Activated CD8-positive, alpha-beta memory T cell treated with anti-CD3 and anti-CD28 coated beads, Interleukin-2, amount 50 U/mL, for 4 hours (primary cell): Measurements from ENCODE around the gene CDAN1.
"Not testable (repeated sequence)": the region's sequence is repeated elsewhere in the genome, so short reads cannot be mapped to it uniquely, and the experiment has no call there.

Experiments used
- DNase-seq: peaks from one replicate; pipeline ENCODE4 v3.0.0-alpha.2; 2020

CDAN1 gene

GRCh38 chr15:42704492-42704926, 32.4 kb downstream of the CDAN1 start:
- peak; percentile 56 for DNase-seq

DNA sequence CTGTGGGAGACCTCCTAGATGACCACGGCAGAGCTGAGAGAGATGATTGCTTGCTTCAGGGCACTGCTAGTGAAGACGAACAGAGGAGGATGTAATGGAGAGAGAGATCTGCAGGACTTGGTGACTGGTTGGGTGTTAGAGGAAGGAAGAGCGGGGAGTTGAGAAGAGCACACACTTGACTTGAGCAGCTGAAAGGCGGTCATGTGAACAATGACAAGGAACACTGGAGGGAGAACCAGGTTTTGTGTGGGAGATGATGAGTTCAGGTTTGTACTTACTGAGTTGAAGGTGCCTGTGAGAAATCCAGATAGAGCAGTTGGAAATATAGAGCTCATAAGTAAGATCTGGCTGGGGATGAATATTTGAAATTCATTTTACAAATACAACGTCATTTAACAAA, 40.3 kb downstream of the CDAN1 start:
- DNase-seq = no peak

DNA sequence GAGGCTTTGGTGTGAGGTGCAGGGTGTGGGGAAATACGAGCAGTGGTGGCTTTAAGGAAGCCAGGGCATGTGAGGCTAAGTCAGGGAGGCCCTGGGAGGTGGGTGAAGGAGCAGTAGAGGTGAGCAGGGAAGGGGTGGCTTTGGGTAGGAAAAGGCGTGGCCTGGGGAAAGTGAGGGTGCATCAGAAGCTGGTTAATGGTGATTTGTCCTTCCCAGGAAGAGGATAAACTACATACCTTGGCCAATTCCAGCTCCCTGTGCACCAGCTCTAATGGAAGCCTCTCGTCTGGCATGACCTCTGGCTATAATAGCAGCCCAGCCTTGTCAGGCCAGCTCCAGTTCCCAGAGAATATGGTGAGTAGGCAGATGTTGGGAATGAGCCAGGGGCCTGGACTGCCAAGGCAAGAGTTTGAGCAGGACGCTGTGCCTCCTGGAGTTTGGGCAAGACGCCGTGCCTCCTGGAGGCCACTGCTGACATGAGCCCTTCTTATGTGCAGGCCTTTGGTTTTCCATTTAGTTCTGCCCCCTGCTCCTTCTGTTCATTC, 41.3 kb downstream of the CDAN1 start:
- DNase-seq = no peak

DNA sequence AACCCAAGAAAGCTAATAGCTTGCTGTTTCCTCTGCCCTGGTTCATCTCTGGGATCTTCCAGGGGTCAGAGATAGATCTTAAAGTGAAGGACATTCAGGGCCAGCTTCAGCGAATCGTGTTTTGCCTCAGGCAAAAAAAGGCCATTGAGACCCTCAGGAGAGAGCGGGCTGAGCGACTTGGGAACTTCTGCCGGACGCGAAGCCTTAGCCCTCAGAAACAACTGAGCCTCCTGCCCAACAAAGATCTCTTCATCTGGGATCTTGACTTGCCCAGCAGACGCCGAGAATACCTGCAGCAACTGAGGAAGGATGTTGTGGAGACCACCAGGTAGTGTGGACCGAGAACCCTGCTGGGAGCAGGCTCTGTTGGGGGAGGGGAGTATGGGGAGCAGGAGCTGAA, 42.5 kb downstream of the CDAN1 start:
- no peak for DNase-seq

DNA sequence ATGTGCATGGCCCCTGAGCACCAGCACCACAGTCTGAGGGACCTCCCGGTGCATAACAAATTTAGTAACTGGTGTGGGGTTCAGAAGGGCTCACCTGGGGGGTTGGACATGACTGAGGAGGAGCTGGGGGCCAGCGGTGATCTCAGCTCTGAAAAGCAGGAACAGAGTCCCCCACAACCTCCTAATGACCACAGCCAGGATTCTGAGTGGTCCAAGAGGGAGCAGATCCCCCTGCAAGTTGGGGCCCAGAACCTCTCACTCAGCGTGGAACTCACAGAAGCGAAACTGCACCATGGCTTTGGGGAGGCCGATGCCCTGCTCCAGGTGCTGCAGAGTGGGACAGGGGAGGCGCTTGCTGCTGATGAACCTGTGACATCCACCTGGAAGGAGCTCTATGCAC, 43.0 kb downstream of the CDAN1 start:
- no peak for DNase-seq

DNA sequence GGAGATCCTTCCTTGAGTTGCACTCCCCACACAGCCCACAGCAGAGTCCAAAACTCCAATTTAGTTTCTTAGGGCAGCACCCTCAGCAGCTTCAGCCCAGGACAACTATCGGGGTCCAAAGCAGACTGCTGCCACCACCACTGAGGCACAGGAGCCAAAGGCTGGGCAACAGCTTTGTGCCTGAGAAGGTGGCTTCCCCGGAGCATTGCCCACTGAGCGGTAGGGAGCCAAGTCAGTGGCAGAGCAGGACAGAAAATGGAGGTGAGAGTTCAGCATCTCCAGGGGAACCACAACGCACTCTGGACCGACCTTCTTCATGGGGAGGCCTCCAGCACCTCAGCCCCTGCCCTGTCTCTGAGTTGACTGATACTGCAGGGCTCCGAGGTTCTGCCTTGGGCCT, 43.4 kb downstream of the CDAN1 start:
- DNase-seq = no peak

- no peak for DNase-seq
Observed at GRCh38 chr15:42692997-42693396, 43.9 kb downstream of the CDAN1 start.

DNA sequence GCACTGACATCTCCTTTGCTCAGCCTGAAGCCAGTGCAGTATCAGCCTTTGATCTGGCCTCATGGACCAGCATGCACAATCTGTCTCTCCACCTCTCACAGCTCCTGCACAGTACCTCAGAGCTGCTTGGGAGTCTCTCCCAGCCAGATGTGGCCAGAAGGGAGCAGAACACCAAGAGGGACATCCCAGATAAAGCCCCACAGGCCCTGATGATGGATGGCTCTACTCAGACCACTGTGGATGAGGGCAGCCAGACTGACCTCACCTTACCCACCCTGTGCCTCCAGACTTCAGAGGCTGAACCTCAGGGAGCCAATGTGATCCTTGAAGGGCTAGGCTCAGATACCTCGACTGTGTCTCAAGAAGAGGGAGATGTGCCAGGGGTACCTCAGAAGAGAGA, 44.4 kb downstream of the CDAN1 start:
- no peak for DNase-seq

- DNase-seq = no peak
Observed at GRCh38 chr15:42691770-42692169, 45.2 kb downstream of the CDAN1 start.

GRCh38 chr15:42691308-42691707, 45.6 kb downstream of the CDAN1 start:
- no peak for DNase-seq

GRCh38 chr15:42688301-42688700, 48.6 kb downstream of the CDAN1 start:
- DNase-seq = no peak

DNA sequence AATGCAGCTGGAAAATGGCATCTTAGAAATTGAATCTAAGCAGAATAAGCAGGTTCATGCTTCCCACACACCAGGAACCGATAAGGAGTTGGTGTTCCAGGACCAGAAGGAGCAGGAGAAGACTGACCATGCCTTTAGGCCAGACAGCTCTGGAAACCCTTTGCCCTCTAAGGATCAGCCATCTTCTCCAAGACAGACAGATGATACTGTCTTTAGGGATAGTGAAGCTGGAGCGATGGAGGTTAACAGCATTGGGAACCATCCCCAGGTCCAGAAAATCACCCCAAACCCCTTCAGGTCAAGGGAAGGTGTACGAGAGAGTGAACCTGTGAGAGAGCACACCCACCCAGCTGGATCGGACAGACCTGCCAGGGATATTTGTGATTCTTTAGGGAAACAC, 49.2 kb downstream of the CDAN1 start:
- no peak for DNase-seq

GRCh38 chr15:42686281-42686680, 50.6 kb downstream of the CDAN1 start:
- no peak for DNase-seq

- no peak for DNase-seq
Observed at GRCh38 chr15:42681119-42681518, 55.8 kb downstream of the CDAN1 start.

DNA sequence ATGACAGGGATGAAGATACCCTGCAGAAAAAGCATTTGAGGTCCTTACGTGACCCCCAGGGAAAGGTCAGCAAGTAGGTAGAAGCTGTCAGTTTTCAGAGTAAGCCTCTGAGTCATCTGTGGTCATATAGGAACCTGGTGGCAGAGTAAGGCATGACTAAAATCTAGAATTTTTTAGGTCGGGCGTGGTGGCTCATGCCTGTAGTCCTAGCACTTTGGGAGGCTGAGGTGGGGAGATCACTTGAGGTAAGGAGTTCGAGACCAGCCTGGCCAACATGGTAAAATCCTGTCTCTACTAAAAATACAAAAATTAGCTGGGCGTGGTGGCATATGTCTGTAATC, 56.8 kb downstream of the CDAN1 start:
- not testable (repeated sequence) for DNase-seq

DNA sequence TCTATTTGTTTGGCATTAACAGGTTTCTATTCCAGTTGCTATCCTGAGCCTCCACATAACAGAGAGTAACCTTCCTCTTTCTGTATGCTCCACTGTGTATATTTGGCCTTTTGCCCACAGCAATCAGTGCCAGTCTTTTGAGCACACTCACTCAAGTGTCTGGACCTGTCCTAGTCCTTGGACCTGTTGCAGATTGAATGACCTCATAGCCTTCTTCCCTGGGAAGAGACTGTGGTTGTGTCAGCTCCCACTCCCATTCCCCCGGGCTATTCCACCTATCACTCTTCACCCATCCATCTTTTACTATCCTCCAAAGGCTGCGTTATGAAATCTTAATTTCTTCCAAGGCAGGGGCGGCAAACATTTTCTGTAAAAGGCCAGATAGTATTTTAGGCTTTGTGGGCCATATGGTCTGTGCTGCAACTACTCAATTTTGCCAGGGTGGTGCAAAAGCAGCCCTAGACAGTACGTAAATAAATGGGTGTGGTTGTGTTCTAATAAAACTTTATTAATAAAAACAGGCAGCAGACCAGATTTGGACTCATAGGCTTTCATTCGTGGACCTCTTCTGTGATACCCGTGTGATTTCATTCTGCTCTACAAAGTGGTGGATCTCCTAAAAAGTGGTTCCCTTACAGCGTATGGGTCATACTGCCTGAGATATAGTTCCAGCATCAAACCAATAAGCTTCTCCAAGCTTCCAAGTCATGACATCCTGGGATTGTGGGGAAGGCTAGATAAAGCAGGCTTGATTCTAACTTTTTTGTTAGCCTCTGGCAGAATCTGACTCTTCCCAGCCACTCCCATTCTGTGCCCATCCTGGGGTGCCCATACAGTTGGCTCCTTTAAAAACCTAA, 57.4 kb downstream of the CDAN1 start:
- no peak for DNase-seq

DNA sequence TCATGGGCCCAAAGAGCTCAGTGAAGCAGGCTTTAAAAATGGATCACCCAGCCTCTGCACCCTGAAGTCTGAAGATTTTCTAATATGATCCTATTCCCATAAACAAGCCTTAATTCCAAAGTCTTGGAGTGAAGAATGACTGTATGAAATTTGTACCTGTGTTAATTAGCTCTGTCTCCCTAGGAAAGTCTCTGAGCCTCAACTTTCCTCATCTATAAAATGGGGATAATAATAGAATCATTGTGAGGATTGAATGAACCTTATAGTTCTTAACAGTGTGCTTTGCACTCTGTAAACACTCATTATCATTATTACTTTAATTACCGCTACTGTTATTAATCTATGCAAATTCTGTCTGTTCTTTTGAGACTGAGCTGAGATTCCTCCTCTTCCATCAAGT, 61.9 kb downstream of the CDAN1 start:
- DNase-seq = no peak

- DNase-seq = no peak
Observed at GRCh38 chr15:42674472-42674871, 62.5 kb downstream of the CDAN1 start.
